DND-41 (cell line): ENCODE measurements around the gene MTERF4.
"Not testable (repeated sequence)": the region's sequence is repeated elsewhere in the genome, so short reads cannot be mapped to it uniquely, and the experiment has no call there.

ENCODE experiments used
- ATAC-seq: fragments of 200-7000 bp; cut with Tn5 transposase; 3 replicates; pipeline ENCODE4 v1.9.1; 2021; ENCODE audit warnings: low read depth; ENCODE audit not compliant: insufficient read depth
- DNase-seq: peaks from one replicate; pipeline ENCODE4 v3.0.0-alpha.2; 2020
- H2AFZ ChIP-seq: 2 replicates; pipeline ENCODE4 v1.6.0; 2012; ENCODE audit warnings: low read depth, low read length
- H3K27ac ChIP-seq: 2 replicates; pipeline ENCODE4 v1.5.1; 2012; ENCODE audit warnings: low read length, inconsistent platforms
- H3K27me3 ChIP-seq: fragments of 200-600 bp; sonication (generic); 2 replicates; pipeline ENCODE4 v1.6.0; 2012; ENCODE audit warnings: low read length, mild to moderate bottlenecking, inconsistent platforms; ENCODE audit not compliant: insufficient read depth, poor library complexity
- H3K36me3 ChIP-seq: 2 replicates; pipeline ENCODE4 v1.5.1; 2012; ENCODE audit warnings: low read length, inconsistent platforms; ENCODE audit not compliant: insufficient read depth
- H3K4me1 ChIP-seq: 2 replicates; pipeline ENCODE4 v1.5.1; 2012; ENCODE audit warnings: mild to moderate bottlenecking, low read length; ENCODE audit not compliant: insufficient read depth
- H3K4me2 ChIP-seq: 2 replicates; pipeline ENCODE4 v1.6.0; 2012; ENCODE audit warnings: mild to moderate bottlenecking, moderate library complexity, low read length, inconsistent platforms; ENCODE audit not compliant: insufficient read depth
- H3K4me3 ChIP-seq, 2 experiments: fragments of 200-600 bp in 1 of 2; shearing (Covaris generic) in 1 of 2; 2 replicates each; pipeline ENCODE4 v1.5.1; 2012 to 2016; ENCODE audit warnings: inconsistent platforms in 2 of 2, low read length in 2 of 2, mild to moderate bottlenecking in 2 of 2, low read depth in 1 of 2, moderate library complexity in 1 of 2
- H3K79me2 ChIP-seq: 2 replicates; pipeline ENCODE4 v1.6.0; 2012; ENCODE audit warnings: low read length, inconsistent platforms; ENCODE audit not compliant: insufficient read depth
- H3K9ac ChIP-seq: 2 replicates; pipeline ENCODE4 v1.6.0; 2012; ENCODE audit warnings: low read depth, mild to moderate bottlenecking, inconsistent platforms, low read length, moderate library complexity
- H3K9me3 ChIP-seq: 2 replicates; pipeline ENCODE4 v1.5.1; 2012; ENCODE audit warnings: low read length, moderate library complexity, mild to moderate bottlenecking, inconsistent platforms; ENCODE audit not compliant: insufficient read depth, severe bottlenecking
- H4K20me1 ChIP-seq: 2 replicates; pipeline ENCODE4 v1.6.0; 2012; ENCODE audit warnings: low read length; ENCODE audit not compliant: insufficient read depth
- CTCF ChIP-seq: IDR thresholded peaks from 2 replicates; pipeline ENCODE4 v1.5.1; 2012; ENCODE audit warnings: borderline replicate concordance, low read length, moderate library complexity, mild to moderate bottlenecking; ENCODE audit not compliant: poor library complexity, severe bottlenecking; ENCODE audit errors: extremely low read depth
- EZH2 ChIP-seq: IDR thresholded peaks from 3 replicates; pipeline ENCODE4 v1.6.1; 2012; ENCODE audit warnings: borderline replicate concordance, low read depth, mild to moderate bottlenecking, moderate library complexity, low read length, inconsistent platforms; ENCODE audit not compliant: severe bottlenecking

Gene MTERF4

DNA sequence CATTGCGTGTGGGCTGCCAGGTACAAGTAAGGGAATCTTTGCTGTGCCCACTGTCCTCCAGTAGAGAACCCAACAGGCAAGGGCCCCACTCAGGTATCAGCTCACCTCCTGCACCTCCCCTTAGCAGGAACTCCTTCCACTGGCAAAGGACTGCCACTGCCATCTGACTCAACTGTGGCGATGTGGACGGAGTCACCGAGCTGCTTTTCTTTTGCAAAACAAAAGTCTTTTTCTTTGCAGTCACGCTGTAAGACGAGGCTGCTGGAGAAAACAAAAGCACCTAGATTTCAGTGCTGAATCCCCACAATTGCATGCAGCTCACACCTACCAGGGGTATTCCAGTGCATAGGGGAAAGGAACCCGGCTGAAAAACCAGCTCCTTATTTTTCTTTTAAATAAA is 7.9 kb downstream of the MTERF4 start:
- H4K20me1 ChIP-seq = peaks cover 22% of the 10 kb centered on the region
- H3K27me3 ChIP-seq = no peaks in the 10 kb centered on the region
- no peak overlapping the region for H3K4me2 ChIP-seq
- H2AFZ ChIP-seq = no peak overlapping the region
- DNase-seq = no peak
- no peak overlapping the region for H3K9ac ChIP-seq
- H3K79me2 ChIP-seq = peaks cover 29% of the 10 kb centered on the region
- no peaks in the 10 kb centered on the region for H3K9me3 ChIP-seq
- H3K27ac ChIP-seq = no peak overlapping the region
- H3K36me3 ChIP-seq = peaks cover 97% of the 10 kb centered on the region
- no peak overlapping the region for H3K4me3 ChIP-seq
- no peak for TF ChIP-seq EZH2
- no peak for TF ChIP-seq CTCF
- H3K4me1 ChIP-seq = peaks cover 22% of the 10 kb centered on the region
- no peak for ATAC-seq

- not testable (repeated sequence) for H3K27me3 ChIP-seq, H3K9ac ChIP-seq, H2AFZ ChIP-seq, H3K4me2 ChIP-seq, ATAC-seq, H3K9me3 ChIP-seq, DNase-seq, H3K27ac ChIP-seq, H3K4me3 ChIP-seq
- Histone ChIP-seq H3K36me3 (peaks cover 99% of the 10 kb centered on the region), H4K20me1 (peaks cover 22% of the 10 kb centered on the region), H3K4me1 (peaks cover 19% of the 10 kb centered on the region), H3K79me2 (peaks cover 21% of the 10 kb centered on the region)
These were observed 8.8 kb downstream of the MTERF4 start for GRCh38 chr2:241093133-241093781.

DNA sequence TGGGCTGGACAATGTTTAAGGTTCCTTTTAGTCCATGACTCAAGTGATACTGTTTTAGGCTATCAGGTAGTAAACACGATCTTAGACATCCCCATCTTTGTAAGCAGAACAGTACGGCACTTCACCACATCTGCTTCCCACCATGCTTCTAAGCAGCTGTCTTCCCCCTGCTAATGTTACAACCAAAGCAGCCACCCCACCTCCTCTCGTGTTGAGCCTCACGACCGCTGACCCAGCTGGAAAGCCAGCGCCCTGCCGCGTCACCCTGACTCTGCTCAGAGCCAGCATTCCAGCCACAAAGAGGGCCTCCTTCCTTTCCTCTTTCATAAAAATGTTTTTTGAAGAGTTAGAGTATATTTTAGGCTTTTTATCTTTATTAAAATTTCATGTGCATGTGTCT is 9.4 kb downstream of the MTERF4 start:
- ATAC-seq (no peak), DNase-seq (no peak)
- no peaks in the 10 kb centered on the region for H3K9me3 ChIP-seq
- H3K4me1 ChIP-seq = peaks cover 18% of the 10 kb centered on the region
- peaks cover 22% of the 10 kb centered on the region for H4K20me1 ChIP-seq
- no peak overlapping the region for H3K4me2 ChIP-seq
- H3K4me3 ChIP-seq = no peak overlapping the region
- peaks cover 16% of the 10 kb centered on the region for H3K79me2 ChIP-seq
- TF ChIP-seq EZH2 (no peak), CTCF (no peak)
- H3K9ac ChIP-seq = no peak overlapping the region
- H3K36me3 ChIP-seq = peaks cover 99% of the 10 kb centered on the region
- no peak overlapping the region for H2AFZ ChIP-seq
- H3K27ac ChIP-seq = no peak overlapping the region
- no peaks in the 10 kb centered on the region for H3K27me3 ChIP-seq

GRCh38 chr2:241091734-241092445 is 10.2 kb downstream of the MTERF4 start:
- Histone ChIP-seq H2AFZ (no peak overlapping the region), H3K4me1 (peaks cover 14% of the 10 kb centered on the region), H3K4me2 (no peak overlapping the region), H3K27me3 (no peaks in the 10 kb centered on the region), H3K9me3 (no peaks in the 10 kb centered on the region), H4K20me1 (peaks cover 19% of the 10 kb centered on the region), H3K27ac (no peak overlapping the region), H3K9ac (no peak overlapping the region), H3K79me2 (peaks cover 8% of the 10 kb centered on the region), H3K36me3 (peaks cover 99% of the 10 kb centered on the region), H3K4me3 (no peak overlapping the region)
- TF ChIP-seq EZH2 = no peak
- no peak for TF ChIP-seq CTCF
- ATAC-seq = no peak
- no peak for DNase-seq
